Upper lobe of right lung (tissue), 1 donor: ENCODE results near the gene ASB9. TPM values are rescaled to one million over a fixed set of nuclear protein-coding genes. Genes with fewer than 3 reads are reported as not detected.

Source experiments
- ATAC-seq: fragments of 200-7000 bp; cut with Tn5 transposase; one replicate; pipeline ENCODE4 v1.9.1; 2020; ENCODE audit warnings: mild to moderate bottlenecking, moderate library complexity
- DNase-seq: peaks from one replicate; pipeline ENCODE4 v3.0.0-alpha.2; 2020
- H3K27ac ChIP-seq: fragments of 200-600 bp; one replicate; pipeline ENCODE4 v1.8.0; 2022
- H3K27me3 ChIP-seq: fragments of 200-600 bp; one replicate; pipeline ENCODE4 v1.8.0; 2022; ENCODE audit warnings: mild to moderate bottlenecking
- H3K36me3 ChIP-seq: fragments of 200-600 bp; one replicate; pipeline ENCODE4 v1.8.0; 2022
- H3K4me1 ChIP-seq: fragments of 200-600 bp; one replicate; pipeline ENCODE4 v1.8.0; 2022
- H3K4me3 ChIP-seq: fragments of 200-600 bp; one replicate; pipeline ENCODE4 v1.8.0; 2022; ENCODE audit warnings: mild to moderate bottlenecking
- H3K9me3 ChIP-seq: fragments of 200-600 bp; one replicate; pipeline ENCODE4 v1.8.0; 2022
- intact Hi-C: fragments of 100-400 bp; cut with DNase I; formaldehyde crosslinking; loops from one replicate; pipeline ENCODE4 v1.11.0; 2022
- total RNA-seq: library from RNA; stranded (reverse); fragmentation: NEBNext Ultra II Directional; extraction: Animal tissue kit (Norgen Biotek cat#: 25700); gene quantifications from one replicate; pipeline ENCODE4 v1.2.1, GENCODE V29; 2021
- TF ChIP-seq, protein P1 (sequence below): fragments of 200-600 bp; IDR thresholded peaks from one replicate; pipeline ENCODE4 v1.8.0; 2022; ENCODE audit warnings: antibody characterized with exemption
- donor health status: DM: no; HTN: yes; CAD: no; lungs with severe emphysema.

The ASB9 gene
- total RNA-seq, 1 donor from 2014 or later: 4.4 TPM

DNA sequence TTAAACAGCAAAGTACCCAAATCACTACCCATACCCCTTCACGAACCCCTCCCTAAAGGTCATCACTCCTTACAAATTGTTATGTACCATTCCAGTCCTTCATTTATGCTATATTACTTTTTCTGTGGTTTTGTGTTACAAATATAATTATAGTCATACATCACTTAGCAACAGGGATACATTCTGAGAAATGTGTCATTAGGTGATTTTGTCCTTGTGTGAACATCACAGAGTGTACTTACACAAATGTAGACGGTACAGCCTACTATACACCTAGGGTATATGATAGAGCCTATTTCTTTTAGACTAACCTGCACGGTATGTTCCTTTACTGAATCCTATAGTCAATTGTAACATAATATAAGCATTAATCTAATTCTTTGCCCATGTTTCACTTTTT, 61.9 kb downstream of the ASB9 start:
- Histone ChIP-seq H3K27ac (no peak overlapping the region), H3K9me3 (no peaks in the 10 kb centered on the region), H3K36me3 (no peaks in the 10 kb centered on the region), H3K27me3 (no peaks in the 10 kb centered on the region), H3K4me1 (no peaks in the 10 kb centered on the region), H3K4me3 (no peak overlapping the region)
- intact Hi-C loops: no loop called here
- DNase-seq (no peak), ATAC-seq (no peak)
- TF ChIP-seq, protein P1, sequence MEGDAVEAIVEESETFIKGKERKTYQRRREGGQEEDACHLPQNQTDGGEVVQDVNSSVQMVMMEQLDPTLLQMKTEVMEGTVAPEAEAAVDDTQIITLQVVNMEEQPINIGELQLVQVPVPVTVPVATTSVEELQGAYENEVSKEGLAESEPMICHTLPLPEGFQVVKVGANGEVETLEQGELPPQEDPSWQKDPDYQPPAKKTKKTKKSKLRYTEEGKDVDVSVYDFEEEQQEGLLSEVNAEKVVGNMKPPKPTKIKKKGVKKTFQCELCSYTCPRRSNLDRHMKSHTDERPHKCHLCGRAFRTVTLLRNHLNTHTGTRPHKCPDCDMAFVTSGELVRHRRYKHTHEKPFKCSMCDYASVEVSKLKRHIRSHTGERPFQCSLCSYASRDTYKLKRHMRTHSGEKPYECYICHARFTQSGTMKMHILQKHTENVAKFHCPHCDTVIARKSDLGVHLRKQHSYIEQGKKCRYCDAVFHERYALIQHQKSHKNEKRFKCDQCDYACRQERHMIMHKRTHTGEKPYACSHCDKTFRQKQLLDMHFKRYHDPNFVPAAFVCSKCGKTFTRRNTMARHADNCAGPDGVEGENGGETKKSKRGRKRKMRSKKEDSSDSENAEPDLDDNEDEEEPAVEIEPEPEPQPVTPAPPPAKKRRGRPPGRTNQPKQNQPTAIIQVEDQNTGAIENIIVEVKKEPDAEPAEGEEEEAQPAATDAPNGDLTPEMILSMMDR: no peak

DNA sequence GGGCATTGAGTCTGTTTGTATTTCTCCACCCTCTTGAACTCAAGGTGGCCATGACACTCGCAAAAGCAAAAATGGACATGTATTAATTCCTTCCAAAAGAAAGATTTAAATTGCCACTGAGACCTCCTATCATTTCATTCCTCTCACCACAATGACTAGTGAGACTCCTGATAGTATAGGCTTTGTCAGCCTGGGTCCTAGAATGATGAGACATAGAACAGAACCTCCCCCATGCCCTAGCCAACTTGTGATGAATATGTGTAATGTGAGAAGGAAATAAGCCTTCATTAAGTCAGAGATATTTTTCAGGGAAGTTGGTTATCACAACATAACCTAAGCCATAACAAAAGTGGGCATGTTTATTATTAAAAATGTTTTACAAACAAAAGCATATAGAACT, 62.5 kb downstream of the ASB9 start:
- TF ChIP-seq, protein P1: no peak
- DNase-seq (no peak), ATAC-seq (no peak)
- Histone ChIP-seq H3K4me1 (no peaks in the 10 kb centered on the region), H3K27me3 (no peaks in the 10 kb centered on the region), H3K4me3 (no peak overlapping the region), H3K27ac (no peak overlapping the region), H3K9me3 (no peaks in the 10 kb centered on the region), H3K36me3 (no peaks in the 10 kb centered on the region)
- intact Hi-C loops: no loop called here

DNA sequence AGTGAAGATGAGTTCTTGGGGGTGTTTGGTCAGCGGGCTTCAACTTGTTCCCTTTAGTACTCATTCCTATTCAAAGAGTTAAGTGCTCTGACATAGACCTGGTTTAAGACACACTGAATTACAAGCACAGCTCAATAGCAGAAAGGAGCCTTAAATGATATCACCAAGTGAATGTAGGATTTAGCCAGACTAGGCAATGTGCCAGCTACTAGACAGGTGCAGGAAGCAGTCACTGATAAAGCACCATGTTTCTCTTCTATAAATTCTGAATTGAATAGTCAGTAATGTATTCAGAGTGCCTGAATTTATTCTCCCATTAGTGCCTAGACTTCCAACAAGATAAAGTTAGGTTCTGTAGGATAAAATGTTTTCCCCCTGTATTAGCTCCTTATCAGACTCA, 63.6 kb downstream of the ASB9 start:
- TF ChIP-seq, protein P1: no peak
- Histone ChIP-seq H3K9me3 (no peaks in the 10 kb centered on the region), H3K36me3 (no peaks in the 10 kb centered on the region), H3K4me1 (no peaks in the 10 kb centered on the region), H3K27me3 (no peaks in the 10 kb centered on the region), H3K27ac (no peak overlapping the region), H3K4me3 (no peak overlapping the region)
- intact Hi-C loops: no loop called here
- ATAC-seq: no peak
- DNase-seq: no peak

DNA sequence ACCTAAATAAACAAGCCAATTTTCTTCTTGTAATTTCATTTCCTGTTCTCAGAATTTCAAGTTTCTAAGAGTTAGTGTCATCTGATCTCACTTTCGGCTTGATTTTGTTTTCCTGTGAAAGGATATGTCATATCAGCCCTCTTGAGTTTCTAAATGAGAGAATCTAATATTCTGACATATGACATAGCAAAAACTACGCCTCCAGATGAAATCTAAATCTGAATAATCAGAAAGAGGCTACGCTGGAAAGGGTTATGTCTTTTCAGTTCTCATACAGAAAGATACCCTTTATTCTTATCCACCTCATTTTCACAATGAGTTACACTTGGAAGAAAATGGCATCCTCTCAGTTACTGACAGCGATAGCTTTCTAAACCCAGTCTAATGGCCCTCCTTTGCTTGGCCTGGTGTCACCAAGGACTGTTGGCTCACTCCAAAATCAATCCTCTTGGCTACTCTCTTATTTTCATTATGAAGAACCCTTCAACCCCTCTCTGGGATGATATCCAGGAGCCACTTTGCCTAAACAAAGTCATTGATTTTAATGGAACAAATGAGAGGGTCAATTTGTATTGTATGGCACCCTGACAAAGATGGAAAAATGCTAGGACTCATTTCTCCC, 65.6 kb downstream of the ASB9 start:
- Histone ChIP-seq H3K4me3 (no peak overlapping the region), H3K27me3 (no peaks in the 10 kb centered on the region), H3K27ac (no peak overlapping the region), H3K4me1 (no peaks in the 10 kb centered on the region), H3K36me3 (no peaks in the 10 kb centered on the region), H3K9me3 (no peaks in the 10 kb centered on the region)
- ATAC-seq (no peak), DNase-seq (no peak)
- TF ChIP-seq, protein P1: no peak
- intact Hi-C loops: no loop called here

DNA sequence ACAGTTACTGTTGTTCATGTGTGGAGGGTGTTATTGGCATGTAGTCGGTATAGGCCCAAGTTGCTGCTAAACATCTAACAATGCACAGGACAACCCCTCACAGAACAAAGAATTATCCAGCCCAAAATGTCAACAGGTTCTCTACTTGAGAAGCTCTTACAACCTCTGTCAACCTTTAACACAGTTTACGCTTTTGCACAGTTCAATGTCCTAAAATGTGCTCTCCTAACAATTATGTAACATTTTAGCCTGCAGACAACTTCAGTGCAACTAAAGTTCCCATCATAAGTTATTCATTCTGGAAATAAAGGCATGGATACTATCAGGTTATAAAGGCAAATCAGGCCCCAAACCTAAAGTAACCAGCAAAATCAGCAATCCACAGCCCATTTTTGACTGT, 66.2 kb downstream of the ASB9 start:
- H3K27me3 ChIP-seq: no peaks in the 10 kb centered on the region

More for the DNA sequence above, 66.2 kb downstream of the ASB9 start:
- H3K4me3 ChIP-seq: no peak overlapping the region
- H3K27ac ChIP-seq: no peak overlapping the region
- ATAC-seq (no peak), DNase-seq (no peak)
- TF ChIP-seq, protein P1: no peak
- no peaks in the 10 kb centered on the region for H3K9me3 ChIP-seq
- intact Hi-C loops: no loop called here
- H3K4me1 ChIP-seq: no peaks in the 10 kb centered on the region
- H3K36me3 ChIP-seq: no peaks in the 10 kb centered on the region
